Neural crest cell (in vitro differentiated cells): ENCODE results near the gene LBX2. TPM values are rescaled to one million over a fixed set of nuclear protein-coding genes. Genes with fewer than 3 reads are reported as not detected.
A peak's percentile ranks its signal among the peaks of the same experiment; 100 is the strongest.

Source experiments
- DNase-seq: peaks from one replicate; pipeline ENCODE4 v3.0.0; 2021; ENCODE audit warnings: low read depth, mixed read lengths, low spot score
- H3K27ac Mint-ChIP-seq: one replicate; pipeline ENCODE4 v1.8.0; 2021; ENCODE audit warnings: mild to moderate bottlenecking, mixed read lengths; ENCODE audit not compliant: unreplicated experiment
- H3K27me3 Mint-ChIP-seq: 2 replicates; pipeline ENCODE4 v1.8.0; 2021; ENCODE audit warnings: low read depth, mild to moderate bottlenecking, mixed read lengths
- H3K36me3 Mint-ChIP-seq: 2 replicates; pipeline ENCODE4 v1.8.0; 2021; ENCODE audit warnings: low read depth, mild to moderate bottlenecking, mixed read lengths
- H3K4me1 Mint-ChIP-seq: 2 replicates; pipeline ENCODE4 v1.8.0; 2021; ENCODE audit warnings: mixed read lengths
- H3K4me3 Mint-ChIP-seq: one replicate; pipeline ENCODE4 v1.8.0; 2021; ENCODE audit warnings: mild to moderate bottlenecking, mixed read lengths
- H3K9me3 Mint-ChIP-seq: 2 replicates; pipeline ENCODE4 v1.8.0; 2021; ENCODE audit warnings: mixed read lengths
- CTCF ChIP-seq: fragments of 200-600 bp; sonication (generic); conservative IDR thresholded peaks from 2 replicates; pipeline ENCODE4 v1.5.0; 2021; ENCODE audit warnings: antibody characterized with exemption, mild to moderate bottlenecking
- total RNA-seq: library from RNA; stranded (reverse); gene quantifications from 2 replicates; pipeline ENCODE4 v1.2.1, GENCODE V29; 2021

LBX2 gene
- total RNA-seq, 1 donor from 2014 or later = 0.28 TPM

- no peak for DNase-seq
- H3K27ac Mint-ChIP-seq = no peak within 1 kb of the TSS
Observed at GRCh38 chr2:74525717-74526648, 26.6 kb upstream of the LBX2 start, which contains the start of gene DQX1. Gene DQX1 (minus strand): TSS chr2:74526231. CDS start chr2:74525729, 502 bp downstream.

GRCh38 chr2:74524955-74525716, 25.7 kb upstream of the LBX2 start:
- DNase-seq = no peak
- Mint-ChIP-seq H3K4me1 (peaks cover 14% of the 10 kb centered on the region), H3K27ac (no peak overlapping the region), H3K27me3 (peaks cover 39% of the 10 kb centered on the region), H3K4me3 (peak overlapping the region; percentile 51), H3K9me3 (peaks cover 2% of the 10 kb centered on the region), H3K36me3 (peaks cover 14% of the 10 kb centered on the region)
- no peak for TF ChIP-seq CTCF

More at GRCh38 chr2:74525717-74526648, 26.6 kb upstream of the LBX2 start, which contains the start of gene DQX1:
- Mint-ChIP-seq H3K4me3 (peak within 1 kb of the TSS; percentile 90), H3K9me3 (peaks cover 2% of the 10 kb centered on the region), H3K36me3 (peaks cover 14% of the 10 kb centered on the region), H3K4me1 (peaks cover 20% of the 10 kb centered on the region), H3K27me3 (peaks cover 30% of the 10 kb centered on the region)
- TF ChIP-seq CTCF = no peak

- Mint-ChIP-seq H3K4me3 (peak overlapping the region; percentile 57), H3K36me3 (peaks cover 14% of the 10 kb centered on the region), H3K27me3 (peaks cover 50% of the 10 kb centered on the region), H3K4me1 (peaks cover 12% of the 10 kb centered on the region), H3K27ac (peak overlapping the region; percentile 19), H3K9me3 (peaks cover 2% of the 10 kb centered on the region)
- no peak for TF ChIP-seq CTCF
- DNase-seq = no peak
Observed at GRCh38 chr2:74524005-74524404, 24.6 kb upstream of the LBX2 start.

GRCh38 chr2:74522516-74522915, 23.1 kb upstream of the LBX2 start:
- no peak for TF ChIP-seq CTCF
- H3K4me3 Mint-ChIP-seq = no peak overlapping the region
- no peak for DNase-seq
- H3K4me1 Mint-ChIP-seq = no peaks in the 10 kb centered on the region
- H3K27ac Mint-ChIP-seq = peak overlapping the region; percentile 5
- H3K27me3 Mint-ChIP-seq = peaks cover 65% of the 10 kb centered on the region
- H3K9me3 Mint-ChIP-seq = peaks cover 2% of the 10 kb centered on the region
- H3K36me3 Mint-ChIP-seq = peaks cover 12% of the 10 kb centered on the region

GRCh38 chr2:74516650-74517049, 17.2 kb upstream of the LBX2 start:
- H3K9me3 Mint-ChIP-seq = no peaks in the 10 kb centered on the region
- H3K27me3 Mint-ChIP-seq = peaks cover 94% of the 10 kb centered on the region

More at GRCh38 chr2:74516650-74517049, 17.2 kb upstream of the LBX2 start:
- H3K27ac Mint-ChIP-seq = no peak overlapping the region
- peaks cover 6% of the 10 kb centered on the region for H3K36me3 Mint-ChIP-seq
- TF ChIP-seq CTCF = no peak
- DNase-seq = no peak
- peaks cover 3% of the 10 kb centered on the region for H3K4me1 Mint-ChIP-seq
- H3K4me3 Mint-ChIP-seq = no peak overlapping the region
